Activated CD4-positive, alpha-beta T cell treated with anti-CD3 and anti-CD28 coated beads for 48 hours (primary cell): ENCODE data around the gene ACTR2.
"Not testable (repeated sequence)": the region's sequence is repeated elsewhere in the genome, so short reads cannot be mapped to it uniquely, and the experiment has no call there.

Source experiments
- DNase-seq: peaks from one replicate; pipeline ENCODE4 v3.0.0-alpha.2; 2020

ACTR2 gene

DNA sequence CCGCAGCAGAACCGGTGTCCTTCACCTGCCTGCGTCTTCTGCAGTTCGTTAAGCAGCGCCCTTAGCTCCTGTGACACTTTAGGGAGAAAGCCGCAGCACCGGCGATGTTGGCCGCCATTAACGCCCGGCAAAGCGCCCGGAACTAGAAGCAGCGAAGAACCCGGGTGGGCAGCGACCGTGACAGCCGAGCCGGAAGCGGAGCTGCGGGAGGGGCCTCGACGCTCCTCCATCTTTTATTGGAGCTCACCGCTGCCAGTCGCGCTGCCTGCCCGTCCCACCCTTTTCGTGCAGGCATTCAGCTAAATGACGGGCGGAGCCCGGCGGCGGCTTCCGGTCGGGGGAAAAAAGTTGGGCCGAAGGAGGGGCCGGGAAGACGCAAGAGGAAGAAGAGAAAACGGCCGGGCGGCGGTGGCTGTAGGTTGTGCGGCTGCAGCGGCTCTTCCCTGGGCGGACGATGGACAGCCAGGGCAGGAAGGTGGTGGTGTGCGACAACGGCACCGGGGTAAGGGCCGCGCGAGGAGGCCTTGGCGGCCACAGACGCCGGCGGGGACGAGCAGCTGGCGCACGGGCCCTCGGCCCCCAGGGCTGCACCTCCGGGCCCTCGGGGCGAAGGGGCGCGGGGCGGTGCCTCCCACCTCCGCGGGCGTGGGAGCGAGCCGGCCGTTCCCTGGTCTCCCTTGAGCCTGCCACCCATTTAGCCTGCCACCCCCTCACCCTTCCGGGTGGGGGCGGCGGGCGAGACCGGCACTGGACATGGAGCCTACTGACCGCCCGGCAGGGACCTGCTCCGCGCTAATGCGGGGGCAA, at the start of gene ACTR2:
Gene ACTR2, plus strand, starts transcription at position 376 of the 807 bp plus-strand sequence. Its CDS starts 79 bp downstream, at position 455.
- peak; percentile 97 for DNase-seq

DNA sequence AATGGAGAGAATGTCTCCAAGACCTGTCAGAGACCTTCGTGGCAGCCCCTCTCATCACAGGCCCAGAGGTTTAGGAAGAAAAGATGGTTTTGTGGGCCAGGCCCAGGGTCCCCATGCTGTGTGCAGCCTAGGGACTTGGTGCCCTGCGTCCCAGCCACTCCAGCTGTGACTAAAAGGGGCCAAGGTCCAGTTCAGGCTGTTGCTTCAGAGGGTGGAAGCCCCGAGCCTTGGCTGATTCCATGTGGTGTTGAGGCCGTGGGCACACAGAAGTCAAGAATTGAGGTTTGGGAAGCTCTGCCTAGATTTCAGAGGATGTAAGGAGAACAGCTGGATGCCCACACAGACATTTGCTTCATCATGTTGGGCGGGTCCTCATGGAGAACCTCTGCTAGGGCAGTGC, 45.1 kb upstream of the ACTR2 start:
- DNase-seq: no peak

DNA sequence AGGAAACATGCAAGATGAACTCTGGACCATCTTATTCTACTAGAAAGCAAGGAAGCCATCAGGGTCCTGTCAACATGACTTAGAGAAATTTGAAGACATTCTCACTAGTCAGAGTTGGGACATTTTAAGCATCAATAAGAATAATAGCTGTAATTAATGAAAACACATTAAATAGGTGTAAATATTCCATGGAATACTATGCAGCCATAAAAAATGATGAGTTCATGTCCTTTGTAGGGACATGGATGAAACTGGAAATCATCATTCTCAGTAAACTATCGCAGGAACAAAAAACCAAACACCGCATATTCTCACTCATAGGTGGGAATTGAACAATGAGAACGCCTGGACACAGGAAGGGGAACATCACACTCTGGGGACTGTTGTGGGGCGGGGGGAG, 44.2 kb upstream of the ACTR2 start:
- not testable (repeated sequence) for DNase-seq

DNA sequence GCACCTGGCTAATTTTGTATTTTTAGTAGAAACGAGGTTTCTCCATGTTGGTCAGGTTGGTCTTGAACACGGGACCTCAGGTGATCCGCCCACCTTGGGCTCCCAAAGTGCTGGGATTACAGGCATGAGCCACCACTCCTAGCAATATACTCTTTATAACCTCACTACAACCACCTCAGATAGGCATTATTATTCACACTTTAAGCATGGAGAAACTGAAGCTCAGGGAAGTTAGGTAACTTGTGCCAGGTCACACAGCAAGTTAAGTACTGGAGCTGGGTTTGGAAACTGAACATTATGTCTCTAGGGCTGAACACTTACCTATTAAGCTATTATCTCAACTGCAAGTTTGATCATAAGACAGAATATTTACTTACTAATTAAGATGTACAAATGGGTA, 42.6 kb upstream of the ACTR2 start:
- no peak for DNase-seq

DNA sequence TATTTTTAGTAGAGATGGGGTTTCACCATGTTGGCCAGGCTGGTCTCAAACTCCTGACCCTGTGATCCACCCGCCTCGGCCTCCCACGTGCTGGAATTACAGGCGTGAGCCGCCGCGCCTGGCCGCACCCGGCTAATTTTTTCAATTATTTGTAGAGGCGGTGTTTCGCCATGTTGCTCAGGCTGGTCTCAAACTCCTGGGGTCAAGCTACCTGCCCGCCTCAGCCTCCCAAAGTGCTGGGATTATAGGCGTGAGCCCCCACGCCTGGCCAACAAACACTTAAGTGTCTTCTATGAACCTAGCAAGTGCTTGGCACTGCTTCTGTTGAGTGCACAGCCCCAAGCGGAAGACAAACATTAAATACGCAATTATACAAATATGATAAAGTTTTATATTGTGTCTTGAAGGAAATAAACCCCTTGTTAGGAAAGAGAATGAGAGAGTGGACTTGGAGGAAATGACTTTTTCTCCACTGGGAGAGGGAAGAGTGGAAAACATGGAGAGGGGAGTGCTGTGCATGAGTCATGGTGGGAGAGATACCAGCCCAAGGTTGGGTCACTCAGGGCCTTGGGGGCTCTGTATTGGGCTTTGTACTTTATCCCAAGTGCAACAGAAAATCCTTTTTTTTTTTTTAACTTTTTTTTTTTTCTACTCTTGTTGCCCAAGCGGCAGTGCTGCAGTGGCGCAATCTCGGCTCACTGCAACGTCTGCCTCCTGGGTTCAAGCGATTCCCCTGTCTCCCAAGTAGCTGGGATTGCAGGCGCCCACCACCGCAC, 41.4 kb upstream of the ACTR2 start:
- DNase-seq: no peak

DNA sequence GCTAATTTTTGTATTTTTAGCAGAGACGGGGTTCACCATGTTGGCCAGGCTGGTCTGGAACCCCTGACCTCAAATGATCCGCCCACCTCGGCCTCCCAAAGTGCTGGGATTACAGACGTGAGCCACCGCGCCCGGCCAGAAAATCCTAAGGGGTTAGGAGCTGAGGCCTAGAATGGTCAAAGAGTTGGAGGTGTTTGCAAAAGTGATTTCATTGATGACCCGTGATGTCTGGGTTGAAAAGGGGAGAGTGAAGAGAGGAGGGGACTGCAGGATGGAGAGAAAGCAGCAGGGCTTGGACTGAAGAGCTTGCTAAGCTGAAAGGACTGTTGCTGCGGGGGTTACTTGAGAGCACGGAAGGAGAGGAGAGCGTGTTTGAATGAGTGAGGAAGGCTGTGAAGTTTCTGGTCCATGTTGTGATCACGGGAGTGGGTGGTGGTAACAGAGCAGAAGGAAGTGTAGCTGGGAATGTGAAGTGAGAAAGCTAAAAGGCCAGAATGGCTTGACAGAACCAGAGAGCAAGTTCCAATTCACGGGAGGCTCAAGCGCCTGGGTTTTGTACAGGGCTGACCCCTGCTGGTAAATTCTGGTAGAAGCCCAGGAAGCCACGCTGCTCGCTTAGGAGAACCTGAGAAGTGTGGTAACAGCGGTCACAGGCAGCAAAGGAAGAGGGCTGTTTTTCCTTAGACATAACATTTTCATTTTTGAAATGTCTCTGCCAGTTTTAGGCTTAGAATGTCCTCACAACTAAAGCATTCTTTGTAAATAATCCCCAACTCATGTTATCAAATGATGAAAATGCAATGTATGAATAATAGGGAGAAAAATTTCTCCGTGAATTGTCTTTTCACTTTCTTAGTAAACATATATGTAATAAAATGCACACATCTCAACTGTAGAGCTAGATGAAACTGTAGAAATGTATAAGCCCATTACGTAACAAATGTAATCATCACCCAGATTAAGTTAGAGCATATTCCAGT, 40.5 kb upstream of the ACTR2 start:
- peak; percentile 77 for DNase-seq

DNA sequence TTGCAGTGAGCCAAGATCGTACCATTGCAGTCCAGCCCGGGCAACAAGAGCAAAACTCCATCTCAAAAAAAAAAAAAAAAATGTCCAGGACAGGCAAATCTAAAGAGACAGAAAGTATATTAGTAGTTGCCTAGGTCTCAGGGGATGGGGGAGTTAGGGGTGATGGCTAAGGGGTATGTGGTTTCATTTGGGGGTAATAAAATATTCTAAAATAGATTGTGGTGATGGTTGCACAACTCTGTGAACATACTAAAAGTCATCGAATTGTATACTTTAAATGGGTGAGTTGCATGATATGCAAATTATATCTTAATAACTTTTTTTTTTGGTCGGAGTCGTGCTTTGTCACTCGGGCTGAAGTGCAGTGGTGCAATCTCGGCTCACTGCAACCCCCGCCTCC, 34.2 kb upstream of the ACTR2 start:
- no peak for DNase-seq

DNA sequence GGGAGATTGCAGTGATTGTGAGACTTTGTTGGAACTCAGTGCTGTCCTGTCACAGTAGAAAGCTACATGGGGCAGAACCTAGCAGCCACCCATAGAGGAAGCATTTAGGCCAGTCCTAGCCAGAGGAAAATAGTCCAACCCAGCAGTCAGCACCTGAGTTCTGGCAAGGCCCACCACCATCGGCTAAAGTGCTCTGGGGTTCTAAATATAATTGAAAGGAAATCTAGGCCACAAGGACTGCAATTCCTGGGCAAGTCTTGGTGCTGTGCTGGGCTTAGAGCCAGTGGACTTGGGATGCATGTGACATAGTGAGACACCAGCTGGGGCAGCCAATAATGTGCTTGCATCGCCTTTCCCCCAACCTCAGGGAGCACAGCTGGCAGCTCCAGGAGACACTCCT, 28.9 kb upstream of the ACTR2 start:
- DNase-seq: no peak

DNA sequence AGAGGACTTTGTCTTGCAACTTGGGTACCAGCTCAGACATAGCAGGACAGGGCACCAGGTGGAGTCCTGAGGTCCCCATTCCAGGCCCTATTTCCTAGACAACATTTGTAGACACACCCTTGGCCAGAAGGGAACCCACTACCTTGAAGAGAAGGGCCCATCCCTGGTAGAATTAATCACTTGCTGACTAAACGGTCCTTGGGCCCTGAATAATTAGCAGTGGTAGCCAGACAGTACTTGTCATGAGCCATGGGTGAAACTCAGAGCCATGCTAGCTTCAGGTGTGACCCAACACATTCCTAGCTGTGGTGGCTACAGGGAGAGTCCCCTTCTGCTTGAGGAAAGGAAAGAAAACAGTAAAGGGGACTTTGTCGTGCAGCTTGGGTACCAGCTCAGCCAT, 28.5 kb upstream of the ACTR2 start:
- DNase-seq: no peak

DNA sequence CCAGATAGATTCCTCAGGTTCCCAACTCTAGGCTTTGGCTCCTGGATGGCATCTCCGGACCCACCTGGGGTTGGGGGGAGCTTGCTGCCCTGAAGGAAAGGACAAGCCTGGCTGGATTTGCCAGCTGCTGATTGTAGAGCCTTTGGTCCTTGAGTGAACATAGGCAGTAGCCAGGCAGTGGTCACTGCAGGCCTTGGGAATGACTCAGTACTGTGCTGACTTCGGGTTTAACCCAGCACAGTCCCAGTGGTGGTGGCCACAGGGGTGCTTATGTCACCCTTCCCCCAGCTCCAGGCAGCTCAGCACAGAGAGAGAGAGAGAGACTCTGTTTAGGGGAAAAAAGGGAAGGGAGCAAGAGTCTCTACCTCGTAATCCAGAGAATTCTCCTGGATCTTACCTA, 27.7 kb upstream of the ACTR2 start:
- DNase-seq: no peak

DNA sequence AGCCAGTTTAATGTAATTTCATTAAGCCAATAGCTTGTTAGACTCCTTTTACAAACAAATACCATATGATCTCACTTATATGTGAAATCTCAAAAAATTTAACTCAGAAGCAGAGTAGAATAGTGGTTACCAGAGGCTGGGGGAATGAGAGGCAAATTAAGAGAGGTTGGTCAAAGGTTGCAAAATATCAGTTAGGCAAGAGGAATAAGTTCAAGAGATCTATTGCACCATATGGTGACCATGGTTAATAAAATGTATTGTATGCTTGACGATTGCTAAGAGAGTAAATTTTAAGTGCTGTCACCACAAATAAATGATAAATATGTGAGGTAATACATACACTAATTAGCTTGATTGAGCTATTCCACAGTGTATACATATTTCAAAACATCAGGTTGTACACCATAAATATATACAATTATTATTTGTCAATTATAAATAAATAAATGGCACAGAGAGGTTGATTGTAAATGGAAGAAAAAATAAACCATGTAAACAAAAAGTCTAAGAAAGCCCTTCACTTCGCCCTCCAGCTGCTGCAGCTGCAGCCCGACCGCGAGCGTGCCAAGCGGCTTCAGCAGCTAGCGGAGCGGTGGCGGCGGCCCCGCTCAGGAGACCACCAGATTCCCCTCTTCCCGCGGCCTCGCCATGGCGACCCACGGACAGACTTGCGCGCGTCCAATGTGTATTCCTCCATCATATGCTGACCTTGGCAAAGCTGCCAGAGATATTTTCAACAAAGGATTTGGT, 23.0 kb upstream of the ACTR2 start:
- DNase-seq: peak; percentile 8

DNA sequence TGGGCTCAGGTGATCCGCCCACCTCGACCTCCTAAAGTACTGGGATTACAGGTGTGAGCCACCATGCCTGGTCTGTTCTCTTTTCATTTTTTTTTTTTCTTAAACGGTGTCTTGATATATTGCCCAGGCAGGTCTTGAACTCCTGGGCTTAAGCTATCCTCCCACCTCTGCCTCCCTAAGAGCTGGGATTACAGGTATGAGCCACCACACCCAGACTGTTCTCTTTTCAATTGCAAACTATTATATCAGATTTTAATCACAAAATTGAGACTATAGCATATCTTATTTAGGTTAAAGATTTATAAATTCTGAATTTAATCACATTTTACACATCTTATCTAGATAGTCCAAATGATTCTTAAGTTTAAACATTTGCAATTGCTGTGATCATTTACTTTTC, 15.5 kb upstream of the ACTR2 start:
- no peak for DNase-seq

DNA sequence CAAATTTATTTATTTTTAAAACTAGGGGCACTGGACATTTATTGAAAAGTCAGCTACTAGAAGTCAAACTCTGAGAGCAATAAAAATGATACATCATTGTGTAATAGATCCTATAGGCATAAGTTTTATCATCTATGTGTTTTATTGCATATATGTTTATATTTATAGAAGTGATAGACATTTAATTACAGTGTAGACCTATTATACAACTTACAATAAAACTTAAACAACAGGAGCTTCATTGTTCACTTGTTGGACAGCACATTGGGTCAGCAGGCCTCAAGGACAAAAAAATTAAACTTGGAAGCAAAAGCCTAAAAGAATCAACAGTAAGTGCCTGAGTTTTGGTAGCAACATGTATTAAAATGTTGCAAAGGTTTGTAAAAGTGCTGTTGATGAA, 15.0 kb upstream of the ACTR2 start:
- DNase-seq: no peak

DNA sequence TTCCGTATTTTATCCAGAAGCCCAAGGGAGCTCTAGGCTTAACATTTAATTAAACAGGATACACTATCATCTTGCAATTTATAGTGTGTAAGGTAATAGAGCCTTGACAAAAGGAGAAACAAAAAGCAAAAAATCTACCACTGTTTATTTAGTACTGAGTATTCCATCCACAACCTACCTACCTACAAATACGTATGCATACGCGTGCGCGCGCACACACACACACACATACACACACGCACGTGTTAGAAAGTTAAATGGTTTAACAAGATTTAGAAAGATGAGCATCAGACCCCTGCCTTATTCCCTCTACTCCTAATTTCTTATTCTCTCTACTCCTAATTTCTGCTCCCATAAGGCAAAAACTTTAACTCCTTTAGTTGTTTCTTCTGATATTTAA, 14.6 kb upstream of the ACTR2 start:
- no peak for DNase-seq

DNA sequence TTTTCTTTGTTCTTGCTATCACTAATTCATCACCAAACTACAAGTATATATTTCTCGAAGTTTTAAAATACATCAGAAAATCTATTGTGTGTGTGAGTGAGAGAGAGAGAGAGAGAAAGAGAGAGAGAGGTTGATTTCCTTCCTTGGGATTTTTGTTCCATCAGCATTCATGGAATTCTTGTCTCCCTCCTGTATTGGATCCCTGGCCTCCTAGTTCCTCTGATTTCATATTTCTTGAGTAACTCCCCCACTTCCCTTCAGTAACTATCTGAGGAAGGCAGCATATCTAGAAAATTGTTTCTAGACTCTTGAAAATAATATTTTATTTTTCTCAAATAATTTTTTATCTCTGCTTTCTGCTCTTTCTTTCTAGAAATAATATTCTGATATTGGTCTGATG, 13.3 kb upstream of the ACTR2 start:
- no peak for DNase-seq

DNA sequence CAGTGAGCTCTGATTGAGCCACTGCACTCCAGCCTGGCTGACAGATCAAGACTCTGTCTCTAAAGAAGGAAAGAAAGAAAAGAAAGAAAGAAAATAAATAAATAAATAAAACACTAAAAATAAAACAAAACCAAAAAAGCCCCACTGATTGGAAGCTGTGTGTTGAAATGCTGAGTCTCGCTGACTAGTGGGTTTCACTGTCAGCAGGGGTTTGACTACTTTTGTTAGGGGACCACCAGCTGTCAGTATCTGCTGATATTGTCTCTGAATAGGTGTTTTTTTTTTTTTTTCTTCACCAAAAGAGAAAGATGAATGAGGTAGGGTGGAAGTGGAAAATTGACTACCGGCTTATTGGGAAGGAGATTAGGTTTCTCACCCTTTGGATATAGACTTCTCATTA, 12.8 kb upstream of the ACTR2 start:
- DNase-seq: no peak

DNA sequence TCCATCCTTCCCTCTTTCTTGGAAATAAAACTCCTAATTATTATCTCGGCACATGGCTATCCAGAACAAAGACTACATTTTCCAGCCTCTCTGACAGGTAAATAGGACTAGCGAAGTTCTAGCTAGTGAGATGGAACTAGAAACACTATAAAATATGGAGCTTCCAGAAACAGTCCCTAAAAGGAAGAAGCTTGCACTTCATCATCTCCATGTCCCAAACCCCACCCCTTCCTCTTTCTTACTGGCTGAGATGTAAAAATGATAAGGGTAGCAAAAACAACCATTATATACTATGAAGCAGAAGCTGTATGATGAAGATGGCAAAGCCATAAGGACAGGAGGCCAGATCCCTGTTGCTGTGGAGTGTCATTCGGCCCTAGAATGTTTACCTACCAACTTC, 11.7 kb upstream of the ACTR2 start:
- DNase-seq: no peak

DNA sequence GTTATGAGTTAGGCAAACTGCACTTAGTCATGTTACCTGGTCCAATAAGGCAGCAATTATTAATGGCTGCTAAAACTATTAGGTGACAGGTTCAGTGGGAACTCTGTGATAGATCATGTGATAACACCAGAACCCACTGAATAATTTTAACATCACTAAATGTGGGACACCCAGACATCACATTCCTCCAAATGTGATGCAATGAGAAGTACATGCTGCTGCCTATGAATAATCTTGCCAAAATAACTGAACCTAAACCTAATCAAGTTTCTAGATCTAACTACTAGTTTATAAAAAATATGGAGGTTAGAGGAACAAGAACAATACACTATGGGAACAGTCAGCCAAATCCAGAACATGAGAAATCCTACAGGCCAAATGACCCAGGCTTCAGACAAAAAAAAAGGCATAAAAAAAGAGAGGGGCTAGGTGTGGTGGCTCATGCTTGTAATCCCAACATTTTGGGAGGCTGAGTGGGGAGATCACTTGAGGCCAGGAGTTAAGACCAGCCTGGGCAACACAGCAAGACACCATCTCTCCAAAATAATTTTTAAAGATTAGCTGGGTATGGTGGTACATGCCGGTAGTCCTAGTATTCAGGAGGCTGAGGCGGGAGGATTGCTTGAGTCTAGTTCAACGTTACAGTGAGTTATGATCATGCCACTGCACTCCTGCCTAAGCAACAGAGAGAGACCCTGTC, 7.0 kb upstream of the ACTR2 start:
- no peak for DNase-seq

DNA sequence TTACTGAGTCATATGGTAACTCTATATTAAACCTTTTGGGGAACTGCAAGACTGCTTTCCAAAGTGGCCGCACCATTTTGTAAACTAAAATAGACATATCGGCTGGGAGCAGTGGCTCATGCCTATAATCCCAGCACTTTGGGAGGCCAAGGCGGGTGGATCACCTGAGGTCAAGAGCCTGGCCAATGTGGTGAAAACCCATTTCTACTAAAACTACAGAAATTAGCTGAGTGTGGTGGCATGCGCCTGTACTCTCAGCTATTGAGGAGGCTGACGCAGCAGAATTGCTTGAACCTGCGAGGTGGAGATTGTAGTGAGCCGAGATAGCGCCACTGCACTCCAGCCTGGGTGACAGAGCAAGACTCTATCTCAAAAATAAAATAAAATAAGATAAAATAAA, 6.4 kb upstream of the ACTR2 start:
- not testable (repeated sequence) for DNase-seq

DNA sequence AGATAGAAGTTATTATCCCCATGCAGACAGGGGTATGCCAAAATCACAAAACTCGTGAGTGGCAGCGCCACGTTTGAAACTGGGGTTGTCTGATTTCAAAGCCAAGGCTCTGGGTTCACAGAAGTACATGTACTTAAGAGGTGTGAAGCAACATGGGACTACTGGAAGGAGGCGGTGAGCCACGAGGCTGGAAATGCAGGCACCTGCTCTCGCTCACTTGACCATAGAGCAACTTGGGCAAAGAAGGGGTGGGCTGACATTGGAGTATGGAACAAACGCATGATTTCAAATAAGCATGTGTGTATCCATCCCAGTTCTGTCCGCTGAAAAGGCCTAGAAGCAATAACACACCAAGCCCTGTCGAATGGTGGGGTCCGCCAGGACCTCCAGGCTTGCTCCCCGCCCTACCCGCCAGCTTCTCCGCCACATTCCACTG, 593 bp upstream of the ACTR2 start:
- no peak for DNase-seq

DNA sequence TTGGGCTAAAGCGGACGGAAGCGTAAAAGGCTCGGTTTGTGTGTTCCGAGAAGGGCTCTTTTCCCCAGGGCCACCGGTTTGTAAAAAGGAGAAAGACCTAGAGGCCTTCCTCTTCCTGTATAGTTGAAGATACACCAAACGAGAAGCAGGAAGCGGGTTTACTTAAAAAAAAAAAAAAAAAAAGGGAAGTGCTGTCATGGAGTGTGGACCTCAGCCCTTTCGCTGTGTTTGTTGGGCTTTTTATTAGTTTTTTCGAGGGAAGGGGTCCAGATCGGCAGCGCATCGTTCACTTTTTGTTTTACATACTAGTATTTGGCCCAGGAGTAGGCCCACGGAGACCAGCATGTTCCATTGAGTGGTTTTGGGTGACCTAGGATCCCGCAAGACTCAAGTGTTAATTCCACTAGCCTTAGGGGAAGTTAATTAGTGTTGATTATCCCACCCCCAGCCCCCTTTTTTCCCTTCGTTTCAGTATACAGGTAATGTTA, 676 bp downstream of the ACTR2 start:
- peak; percentile 24 for DNase-seq

DNA sequence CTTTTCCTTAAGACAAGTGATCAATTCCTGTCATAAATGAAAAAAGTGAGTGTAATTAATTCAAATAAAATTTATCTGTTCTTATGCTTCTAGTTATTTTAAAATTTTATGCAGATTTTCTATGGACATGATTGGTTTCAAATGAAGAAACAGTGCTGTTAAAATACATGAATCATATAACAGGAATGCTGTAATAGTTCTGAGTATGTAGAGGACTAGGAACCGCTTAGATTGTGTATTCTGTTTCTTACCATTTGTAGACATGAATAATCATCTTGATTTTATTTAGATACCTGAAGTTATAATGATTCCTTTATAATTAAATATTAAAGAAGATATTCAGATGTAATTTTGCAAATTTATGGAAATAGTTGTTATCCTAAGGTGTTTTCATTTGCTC, 3.5 kb downstream of the ACTR2 start:
- DNase-seq: no peak
